H1 (cell line): ENCODE measurements around the gene APH1B. TPM values are rescaled to one million over a fixed set of nuclear protein-coding genes. Genes with fewer than 3 reads are reported as not detected.

Experiments
- ASH2L ChIP-seq: fragments of 200-600, 300-600 bp; sonication (generic); IDR thresholded peaks from one replicate; pipeline ENCODE4 v1.7.1; 2017; ENCODE audit warnings: low read length
- polyA plus RNA-seq, 7 experiments: library from polyadenylated mRNA; depleted of rRNA in 3 of 7; stranded (reverse) in 5 of 7; unstranded in 2 of 7; fragments of >200 nt in 5 of 7; fragments of 200-250 nt in 2 of 7; gene quantifications; 1 replicate in 5 of 7; 2 replicates in 1 of 7; 4 replicates in 1 of 7; pipeline versions ENCODE4 v1.2.1 to v1.2.3, GENCODE V29; 2011 to 2013; ENCODE audit warnings: missing spikeins in 2 of 7, mixed read lengths in 2 of 7
- total RNA-seq: library from RNA; stranded (reverse); fragmentation: NEBNext Ultra II Directional; extraction: Animal tissue kit (Norgen Biotek cat#: 25700); gene quantifications from 2 replicates; pipeline ENCODE4 v1.2.1, GENCODE V29; 2021

The APH1B gene
- total and polyA plus RNA-seq, 2 of the 8 experiments (the other 6 are each of a cell fraction or from before 2014, with no cell fraction given), result 11.5 to 22.9 TPM

DNA sequence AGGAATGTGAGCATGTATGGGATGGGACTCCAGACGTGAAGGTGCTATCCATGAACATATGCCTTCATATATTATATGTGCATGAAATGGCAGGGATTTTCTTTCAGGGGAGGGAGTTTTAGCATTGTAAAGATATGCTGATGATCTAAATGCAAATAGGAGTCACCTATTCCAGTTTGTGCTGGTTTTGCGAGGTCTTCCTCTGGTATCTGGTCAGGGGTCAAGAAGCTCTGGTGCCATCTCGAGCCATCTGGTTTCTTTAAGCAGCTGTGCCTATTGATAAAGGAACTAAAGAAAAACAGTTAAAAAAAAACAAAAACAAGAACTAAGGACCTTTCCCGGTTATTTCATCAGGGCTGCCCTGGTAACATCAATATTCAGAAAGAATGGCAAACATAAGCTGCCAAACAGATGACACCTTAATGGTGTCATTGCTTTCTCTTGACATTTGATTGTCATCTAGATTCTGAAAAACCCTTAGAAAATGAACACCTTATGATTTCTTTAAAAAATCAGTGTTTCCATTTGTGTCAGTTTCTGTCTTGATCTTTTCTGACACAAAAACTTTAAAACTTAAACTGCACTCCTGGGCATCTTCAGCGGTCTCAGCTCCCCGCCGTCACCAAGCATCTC lies 22.7 kb downstream of the APH1B start (continued):
- TF ChIP-seq ASH2L, result no peak
- TF ChIP-seq, all 59 proteins: peak for 0
